ENCODE measurements around the gene HSF4.
A peak's percentile ranks its signal among the peaks of the same experiment; 100 is the strongest.

The HSF4 gene

GRCh38 chr16:67161595-67162058 is 2.9 kb upstream of the HSF4 start:
- no peak for DNase-seq
- Histone ChIP-seq H2BK12ac (ENCODE audit: low read length in 2 of 2) (peak overlapping the region in 1 of 2 experiments; percentile 7), H3K9ac (ENCODE audit: low read length) (peak overlapping the region; percentile 93), H4K91ac (ENCODE audit: low read length) (no peak overlapping the region), H3K23ac (ENCODE audit: low read length in 2 of 2) (peak overlapping the region in 1 of 2 experiments; percentile 61), H2BK5ac (ENCODE audit: low read depth, low read length, poor library complexity, severe bottlenecking) (no peak overlapping the region), H3K14ac (ENCODE audit: low read length in 2 of 2) (no peak overlapping the region), H4K8ac (ENCODE audit: low read length) (no peak overlapping the region), H3K4me2 (ENCODE audit: low read length, poor library complexity, severe bottlenecking) (no peak overlapping the region), H2AFZ (ENCODE audit: low read depth, low read length) (no peak overlapping the region), H2AK5ac (ENCODE audit: low read length, severe bottlenecking) (no peak overlapping the region), H3K4me3 (ENCODE audit: insufficient read depth in 1 of 2, low read depth in 1 of 2, low read length in 2 of 2) (peak overlapping the region in 1 of 2 experiments; percentile 99), H3K9me3 (ENCODE audit: control insufficient read depth, low read length) (no peaks in the 10 kb centered on the region), H2BK120ac (ENCODE audit: low read depth, low read length) (no peak overlapping the region), H3K36me3 (ENCODE audit: control insufficient read depth in 1 of 2, insufficient read depth in 2 of 2, low read depth in 1 of 2, low read length in 2 of 2) (peaks cover 0 to 4% of the 10 kb centered on the region in 2 experiments), H3K4me1 (ENCODE audit: control insufficient read depth, insufficient read depth, low read depth, low read length) (peaks cover 53% of the 10 kb centered on the region), H2BK15ac (ENCODE audit: low read depth, poor library complexity, severe bottlenecking) (no peak overlapping the region), H3K27me3 (ENCODE audit: control insufficient read depth in 1 of 2, insufficient read depth in 1 of 2, low read length in 2 of 2) (peaks cover 21 to 51% of the 10 kb centered on the region in 2 experiments), H3K18ac (ENCODE audit: low read depth in 1 of 2, low read length in 2 of 2) (no peak overlapping the region), H3K4ac (ENCODE audit: low read depth in 1 of 2, low read length in 2 of 2) (no peak overlapping the region), H3K79me1 (replicated peaks; ENCODE audit: low read length, poor library complexity, severe bottlenecking) (peaks cover 7% of the 10 kb centered on the region), H3K27ac (ENCODE audit: low read length, poor library complexity, severe bottlenecking) (no peak overlapping the region)
- WGBS = 37% methylated on average over 25 of the region's 25 CpGs

- no peak overlapping the region for H2AK5ac ChIP-seq (ENCODE audit: low read length, severe bottlenecking)
- no peak overlapping the region for H3K4me3 ChIP-seq (ENCODE audit: insufficient read depth in 1 of 2, low read depth in 1 of 2, low read length in 2 of 2)
- no peak overlapping the region for H2AFZ ChIP-seq (ENCODE audit: low read depth, low read length)
- H2BK5ac ChIP-seq (ENCODE audit: low read depth, low read length, poor library complexity, severe bottlenecking) = no peak overlapping the region
- H2BK120ac ChIP-seq (ENCODE audit: low read depth, low read length) = no peak overlapping the region
- no peaks in the 10 kb centered on the region for H3K9me3 ChIP-seq (ENCODE audit: control insufficient read depth, low read length)
- peaks cover 0 to 7% of the 10 kb centered on the region in 2 experiments for H3K36me3 ChIP-seq (ENCODE audit: control insufficient read depth in 1 of 2, insufficient read depth in 2 of 2, low read depth in 1 of 2, low read length in 2 of 2)
- no peak overlapping the region for H3K9ac ChIP-seq (ENCODE audit: low read length)
- no peak overlapping the region for H3K14ac ChIP-seq (ENCODE audit: low read length in 2 of 2)
- H3K4ac ChIP-seq (ENCODE audit: low read depth in 1 of 2, low read length in 2 of 2) = no peak overlapping the region
- H3K27ac ChIP-seq (ENCODE audit: low read length, poor library complexity, severe bottlenecking) = no peak overlapping the region
- H3K4me1 ChIP-seq (ENCODE audit: control insufficient read depth, insufficient read depth, low read depth, low read length) = peaks cover 53% of the 10 kb centered on the region
- H4K91ac ChIP-seq (ENCODE audit: low read length) = peak overlapping the region; percentile 74
- peaks cover 6% of the 10 kb centered on the region for H3K79me1 ChIP-seq (replicated peaks; ENCODE audit: low read length, poor library complexity, severe bottlenecking)
- H3K4me2 ChIP-seq (ENCODE audit: low read length, poor library complexity, severe bottlenecking) = peak overlapping the region; percentile 96
- H3K27me3 ChIP-seq (ENCODE audit: control insufficient read depth in 1 of 2, insufficient read depth in 1 of 2, low read length in 2 of 2) = peaks cover 21 to 53% of the 10 kb centered on the region in 2 experiments
- H2BK15ac ChIP-seq (ENCODE audit: low read depth, poor library complexity, severe bottlenecking) = no peak overlapping the region
- peak overlapping the region in 1 of 2 experiments; percentile 42 for H3K18ac ChIP-seq (ENCODE audit: low read depth in 1 of 2, low read length in 2 of 2)
- H3K23ac ChIP-seq (ENCODE audit: low read length in 2 of 2) = peak overlapping the region in 1 of 2 experiments; percentile 85
- peak overlapping the region; percentile 55 for H4K8ac ChIP-seq (ENCODE audit: low read length)
- WGBS = 8% methylated on average over 42 of the region's 44 CpGs
- DNase-seq = peak; percentile 50
- H2BK12ac ChIP-seq (ENCODE audit: low read length in 2 of 2) = no peak overlapping the region
These were observed 1.9 kb upstream of the HSF4 start for GRCh38 chr16:67162506-67163163.

- peak overlapping the region; percentile 96 for H3K4me2 ChIP-seq (ENCODE audit: low read length, poor library complexity, severe bottlenecking)
- H2BK15ac ChIP-seq (ENCODE audit: low read depth, poor library complexity, severe bottlenecking) = peak overlapping the region; percentile 62
- no peak overlapping the region for H3K4ac ChIP-seq (ENCODE audit: low read depth in 1 of 2, low read length in 2 of 2)
- H3K36me3 ChIP-seq (ENCODE audit: control insufficient read depth in 1 of 2, insufficient read depth in 2 of 2, low read depth in 1 of 2, low read length in 2 of 2) = peaks cover 0 to 7% of the 10 kb centered on the region in 2 experiments
- H3K23ac ChIP-seq (ENCODE audit: low read length in 2 of 2) = peak overlapping the region in 1 of 2 experiments; percentile 85
- peak overlapping the region; percentile 57 for H3K9ac ChIP-seq (ENCODE audit: low read length)
- H3K4me3 ChIP-seq (ENCODE audit: insufficient read depth in 1 of 2, low read depth in 1 of 2, low read length in 2 of 2) = peak overlapping the region; percentile 49 to 62
- H2AK5ac ChIP-seq (ENCODE audit: low read length, severe bottlenecking) = no peak overlapping the region
- peak overlapping the region; percentile 20 for H2AFZ ChIP-seq (ENCODE audit: low read depth, low read length)
- no peak overlapping the region for H2BK5ac ChIP-seq (ENCODE audit: low read depth, low read length, poor library complexity, severe bottlenecking)
- no peak overlapping the region for H3K14ac ChIP-seq (ENCODE audit: low read length in 2 of 2)
- no peak overlapping the region for H3K27ac ChIP-seq (ENCODE audit: low read length, poor library complexity, severe bottlenecking)
- peak overlapping the region; percentile 74 for H4K91ac ChIP-seq (ENCODE audit: low read length)
- peak; percentile 49 for DNase-seq
- H2BK120ac ChIP-seq (ENCODE audit: low read depth, low read length) = no peak overlapping the region
- peaks cover 53% of the 10 kb centered on the region for H3K4me1 ChIP-seq (ENCODE audit: control insufficient read depth, insufficient read depth, low read depth, low read length)
- H3K79me1 ChIP-seq (replicated peaks; ENCODE audit: low read length, poor library complexity, severe bottlenecking) = peaks cover 6% of the 10 kb centered on the region
- peak overlapping the region; percentile 12 to 59 for H2BK12ac ChIP-seq (ENCODE audit: low read length in 2 of 2)
- H3K27me3 ChIP-seq (ENCODE audit: control insufficient read depth in 1 of 2, insufficient read depth in 1 of 2, low read length in 2 of 2) = peaks cover 21 to 60% of the 10 kb centered on the region in 2 experiments
- H3K18ac ChIP-seq (ENCODE audit: low read depth in 1 of 2, low read length in 2 of 2) = peak overlapping the region in 1 of 2 experiments; percentile 67
- WGBS = 3% methylated on average over 87 of the region's 99 CpGs
- H3K9me3 ChIP-seq (ENCODE audit: control insufficient read depth, low read length) = no peaks in the 10 kb centered on the region
- peak overlapping the region; percentile 12 for H4K8ac ChIP-seq (ENCODE audit: low read length)
These were observed 1.2 kb upstream of the HSF4 start for GRCh38 chr16:67163164-67163998.

All from mesenchymal stem cell (in vitro differentiated cells and primary cell).